Left ventricle myocardium inferior (tissue), 1 donor: ENCODE data around the gene GNG7. TPM values are rescaled to one million over a fixed set of nuclear protein-coding genes. Genes with fewer than 3 reads are reported as not detected.
"Not testable (repeated sequence)": the region's sequence is repeated elsewhere in the genome, so short reads cannot be mapped to it uniquely, and the experiment has no call there.

Source experiments
- DNase-seq: peaks from one replicate; pipeline ENCODE4 v3.0.0-alpha.2; 2020
- H3K27ac ChIP-seq: fragments of 200-600 bp; replicated peaks from 2 replicates; pipeline ENCODE4 v1.8.0; 2021
- H3K27me3 ChIP-seq: fragments of 200-600 bp; 2 replicates; pipeline ENCODE4 v1.8.0; 2021; ENCODE audit warnings: low read depth
- H3K36me3 ChIP-seq: fragments of 200-600 bp; 2 replicates; pipeline ENCODE4 v1.8.0; 2021
- H3K4me1 ChIP-seq: fragments of 200-600 bp; 2 replicates; pipeline ENCODE4 v1.8.0; 2021
- H3K4me3 ChIP-seq: fragments of 200-600 bp; 2 replicates; pipeline ENCODE4 v1.8.0; 2021; ENCODE audit warnings: mild to moderate bottlenecking, moderate library complexity
- H3K9me3 ChIP-seq: fragments of 200-600 bp; replicated peaks from 2 replicates; pipeline ENCODE4 v1.8.0; 2021
- CTCF ChIP-seq: fragments of 200-600 bp; IDR thresholded peaks from 2 replicates; pipeline ENCODE4 v1.8.0; 2021; ENCODE audit warnings: antibody characterized with exemption, mild to moderate bottlenecking, borderline replicate concordance
- intact Hi-C: fragments of 100-400 bp; cut with micrococcal nuclease; formaldehyde crosslinking; loops from one replicate; pipeline ENCODE4 v1.11.0; 2022
- total RNA-seq: library from RNA; stranded (reverse); fragmentation: NEBNext Ultra II Directional; extraction: Animal tissue kit (Norgen Biotek cat#: 25700); gene quantifications from one replicate; pipeline ENCODE4 v1.2.1, GENCODE V29; 2021
- donor health status: DM: no; HTN: yes; CAD: no; lungs with severe emphysema.

The GNG7 gene
- total RNA-seq, 1 donor from 2014 or later = 46.6 TPM

- intact Hi-C loops = no loop called here
- TF ChIP-seq CTCF = no peak
- H3K4me1 ChIP-seq = peaks cover 24% of the 10 kb centered on the region
- no peak for DNase-seq
- H3K9me3 ChIP-seq = peaks cover 12% of the 10 kb centered on the region
- peaks cover 5% of the 10 kb centered on the region for H3K36me3 ChIP-seq
- H3K27me3 ChIP-seq = peaks cover 61% of the 10 kb centered on the region
- no peak overlapping the region for H3K4me3 ChIP-seq
- H3K27ac ChIP-seq = no peak overlapping the region
Observed at GRCh38 chr19:2716722-2717637, 14.5 kb upstream of the GNG7 start.

GRCh38 chr19:2716275-2716650 lies 13.8 kb upstream of the GNG7 start:
- Histone ChIP-seq H3K4me3 (no peak overlapping the region), H3K36me3 (peaks cover 5% of the 10 kb centered on the region), H3K27me3 (peaks cover 54% of the 10 kb centered on the region), H3K27ac (no peak overlapping the region), H3K9me3 (peaks cover 12% of the 10 kb centered on the region), H3K4me1 (peaks cover 19% of the 10 kb centered on the region)
- DNase-seq = no peak
- TF ChIP-seq CTCF = no peak
- intact Hi-C loops = no loop called here

GRCh38 chr19:2715470-2716274 lies 13.2 kb upstream of the GNG7 start:
- intact Hi-C loops = no loop called here
- H3K36me3 ChIP-seq = peaks cover 5% of the 10 kb centered on the region

GRCh38 chr19:2714531-2715269 lies 12.2 kb upstream of the GNG7 start:
- intact Hi-C loops = no loop called here
- TF ChIP-seq CTCF = no peak
- Histone ChIP-seq H3K27ac (no peak overlapping the region), H3K4me1 (peaks cover 11% of the 10 kb centered on the region), H3K4me3 (no peak overlapping the region), H3K27me3 (peaks cover 43% of the 10 kb centered on the region), H3K9me3 (peaks cover 12% of the 10 kb centered on the region), H3K36me3 (peaks cover 5% of the 10 kb centered on the region)
- no peak for DNase-seq

More at GRCh38 chr19:2715470-2716274, 13.2 kb upstream of the GNG7 start:
- TF ChIP-seq CTCF = no peak
- peaks cover 12% of the 10 kb centered on the region for H3K9me3 ChIP-seq
- no peak for DNase-seq
- no peak overlapping the region for H3K4me3 ChIP-seq
- H3K27ac ChIP-seq = no peak overlapping the region
- H3K27me3 ChIP-seq = peaks cover 53% of the 10 kb centered on the region
- peaks cover 18% of the 10 kb centered on the region for H3K4me1 ChIP-seq

GRCh38 chr19:2714102-2714501 lies 11.6 kb upstream of the GNG7 start:
- H3K27ac ChIP-seq = not testable (repeated sequence)

GRCh38 chr19:2713170-2713569 lies 10.7 kb upstream of the GNG7 start:
- H3K27ac ChIP-seq, intact Hi-C loops, H3K4me1 ChIP-seq, H3K4me3 ChIP-seq, DNase-seq, H3K36me3 ChIP-seq: not testable (repeated sequence)
- Histone ChIP-seq H3K27me3 (peaks cover 30% of the 10 kb centered on the region), H3K9me3 (peaks cover 12% of the 10 kb centered on the region)

More at GRCh38 chr19:2714102-2714501, 11.6 kb upstream of the GNG7 start:
- DNase-seq, H3K4me3 ChIP-seq, H3K4me1 ChIP-seq, H3K36me3 ChIP-seq, intact Hi-C loops: not testable (repeated sequence)
- H3K27me3 ChIP-seq = peaks cover 37% of the 10 kb centered on the region
- H3K9me3 ChIP-seq = peaks cover 12% of the 10 kb centered on the region
